HG02943 (cell line): ENCODE data around the gene PCDHA4.

ENCODE experiments used
- ATAC-seq: cut with Tn5 transposase; IDR thresholded peaks from one replicate; pipeline ENCODE4 v1.9.1; 2021; ENCODE audit warnings: mild to moderate bottlenecking, low read depth, moderate library complexity; ENCODE audit not compliant: unreplicated experiment

Gene PCDHA4

GRCh38 chr5:140855772-140856674 lies 49.2 kb downstream of the PCDHA4 start, which contains the start of gene PCDHA10:
PCDHA10 (plus strand) TSS chr5:140855897; CDS start chr5:140856049, 152 bp downstream.
- no peak for ATAC-seq

DNA sequence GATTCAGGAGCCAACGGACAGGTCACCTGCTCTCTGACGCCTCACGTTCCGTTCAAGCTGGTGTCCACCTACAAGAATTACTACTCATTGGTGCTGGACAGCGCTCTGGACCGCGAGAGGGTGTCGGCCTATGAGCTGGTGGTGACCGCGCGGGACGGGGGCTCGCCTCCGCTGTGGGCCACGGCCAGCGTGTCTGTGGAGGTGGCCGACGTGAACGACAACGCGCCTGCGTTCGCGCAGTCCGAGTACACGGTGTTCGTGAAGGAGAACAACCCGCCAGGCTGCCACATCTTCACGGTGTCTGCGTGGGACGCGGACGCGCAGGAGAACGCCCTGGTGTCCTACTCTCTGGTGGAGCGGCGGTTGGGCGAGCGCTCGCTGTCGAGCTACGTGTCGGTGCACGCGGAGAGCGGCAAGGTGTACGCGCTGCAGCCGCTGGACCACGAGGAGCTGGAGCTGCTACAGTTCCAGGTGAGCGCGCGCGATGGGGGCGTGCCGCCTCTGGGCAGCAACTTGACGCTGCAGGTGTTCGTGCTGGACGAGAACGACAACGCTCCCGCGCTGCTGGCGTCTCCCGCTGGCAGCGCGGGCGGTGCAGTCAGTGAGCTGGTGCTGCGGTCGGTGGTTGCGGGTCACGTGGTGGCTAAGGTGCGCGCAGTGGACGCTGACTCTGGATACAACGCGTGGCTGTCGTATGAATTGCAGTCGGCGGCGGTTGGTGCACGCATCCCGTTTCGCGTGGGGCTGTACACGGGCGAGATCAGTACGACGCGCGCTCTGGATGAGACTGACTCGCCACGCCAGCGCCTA lies 50.5 kb downstream of the PCDHA4 start:
- no peak for ATAC-seq

- no peak for ATAC-seq
Measured at GRCh38 chr5:140857987-140858240, 51.0 kb downstream of the PCDHA4 start.

GRCh38 chr5:140862441-140863295 lies 55.8 kb downstream of the PCDHA4 start:
- no peak for ATAC-seq
